HepG2 (cell line): ENCODE measurements around the gene PPP1R27. TPM values are rescaled to one million over a fixed set of nuclear protein-coding genes. Genes with fewer than 3 reads are reported as not detected.
A peak's percentile ranks its signal among the peaks of the same experiment; 100 is the strongest.

Experiments used
- ATAC-seq: fragments of 200-7000 bp; cut with Tn5 transposase; 3 replicates; pipeline ENCODE4 v1.9.1; 2020; ENCODE audit warnings: mild to moderate bottlenecking, moderate library complexity
- BruUV-seq: library from RNA; stranded (reverse); fragments of 400-500 nt; replicated peaks from 2 replicates; lab custom pipeline; 2021; lab: Mats Ljungman, UMichigan
- CTCF ChIA-PET: fragments of 300-600 bp; formaldehyde crosslinking; extraction: SDS; loops from one replicate; lab custom pipeline; 2021; ENCODE audit warnings: low total read pairs, inconsistent platforms, low intra/inter-chr PET ratio; lab: Yijun Ruan, JAX
- POLR2A ChIA-PET: fragments of 350-600 bp; sonication (Branson Sonifier 250); formaldehyde crosslinking; loops from one replicate; lab custom pipeline; 2020; ENCODE audit warnings: antibody characterized with exemption, inconsistent platforms; lab: Yijun Ruan, JAX
- DNase-seq: peaks from one replicate; pipeline ENCODE4 v3.0.0-alpha.2; 2015; ENCODE audit warnings: low spot score
- FAIRE-seq: peaks from 3 replicates; lab custom pipeline; 2011; peaks lifted over from hg19 to GRCh38; lab: Jason Lieb, UNC
- H2AFZ ChIP-seq: one replicate; pipeline ENCODE4 v1.6.1; 2011; ENCODE audit warnings: low read length, inconsistent platforms
- H3K27ac ChIP-seq: fragments of 300-600 bp; 3 replicates; pipeline ENCODE4 v1.8.0; 2011; ENCODE audit warnings: mixed run types, mild to moderate bottlenecking, mixed read lengths, low read length, inconsistent platforms; ENCODE audit not compliant: insufficient read depth; ENCODE audit errors: extremely low read length
- H3K27me3 ChIP-seq, 2 experiments: fragments of 200-600 bp in 1 of 2; 2 replicates in 1 of 2; 3 replicates in 1 of 2; pipeline versions ENCODE4 v1.6.0 to v1.8.0; 2011; ENCODE audit warnings: low read length in 2 of 2, mild to moderate bottlenecking in 2 of 2, moderate library complexity in 2 of 2, inconsistent platforms in 1 of 2; ENCODE audit not compliant: insufficient read depth in 2 of 2, control insufficient read depth in 1 of 2
- H3K36me3 ChIP-seq, 2 experiments: fragments of 200-600 bp in 1 of 2; replicated peaks in 1 of 2; 2 replicates in 1 of 2; 3 replicates in 1 of 2; pipeline versions ENCODE4 v1.5.1 to v1.8.0; 2011; ENCODE audit warnings: low read length in 2 of 2, inconsistent platforms in 1 of 2; ENCODE audit not compliant: insufficient read depth in 2 of 2, control insufficient read depth in 1 of 2
- H3K4me1 ChIP-seq: 2 replicates; pipeline ENCODE4 v1.5.1; 2012; ENCODE audit warnings: low read length, inconsistent platforms; ENCODE audit not compliant: insufficient read depth
- H3K4me2 ChIP-seq: 2 replicates; pipeline ENCODE4 v1.6.0; 2011; ENCODE audit warnings: low read depth, low read length, inconsistent platforms
- H3K4me3 ChIP-seq, 3 experiments: fragments of 200-600 bp in 1 of 3; sonication (generic), shearing (Covaris generic) in 1 of 3; replicated peaks in 1 of 3; 2 replicates each; pipeline ENCODE4 v1.5.1; 2011 to 2016; ENCODE audit warnings: low read length in 3 of 3, inconsistent platforms in 2 of 3, low read depth in 2 of 3, mild to moderate bottlenecking in 2 of 3, control low read depth in 1 of 3, mixed read lengths in 1 of 3; ENCODE audit not compliant: insufficient read depth in 1 of 3
- H3K79me2 ChIP-seq: one replicate; pipeline ENCODE4 v1.6.1; 2011; ENCODE audit warnings: low read length, inconsistent platforms; ENCODE audit not compliant: insufficient read depth
- H3K9ac ChIP-seq: 2 replicates; pipeline ENCODE4 v1.6.0; 2011; ENCODE audit warnings: mild to moderate bottlenecking, low read depth, low read length, inconsistent platforms; ENCODE audit not compliant: insufficient read depth
- H3K9me3 ChIP-seq: 2 replicates; pipeline ENCODE4 v1.5.1; 2012; ENCODE audit warnings: mild to moderate bottlenecking, low read length
- H4K20me1 ChIP-seq: 2 replicates; pipeline ENCODE4 v1.6.0; 2011; ENCODE audit warnings: inconsistent platforms, mild to moderate bottlenecking, low read length, moderate library complexity; ENCODE audit not compliant: insufficient read depth
- AGO2 ChIP-seq: fragments of 200-400 bp; formaldehyde crosslinking; optimal IDR thresholded peaks from 2 replicates; pipeline ENCODE3; 2017; ENCODE audit warnings: mild to moderate bottlenecking, low read depth, low read length, moderate library complexity
- ATF1 ChIP-seq: IDR thresholded peaks from 2 replicates; pipeline ENCODE4 v1.6.1; 2016; ENCODE audit warnings: mild to moderate bottlenecking, control low read depth
- GATAD2A ChIP-seq: IDR thresholded peaks from 2 replicates; pipeline ENCODE4 v1.6.1; 2016
- HOXA3 ChIP-seq: sonication (generic); formaldehyde crosslinking; IDR thresholded peaks from 2 replicates; pipeline ENCODE4 v1.5.0; 2020; ENCODE audit warnings: missing genetic modification reagents
- PAF1 ChIP-seq: IDR thresholded peaks from 2 replicates; pipeline ENCODE4 v1.6.1; 2016; ENCODE audit warnings: missing genetic modification reagents, missing compliant biosample characterization
- PHF21A ChIP-seq: sonication (generic); formaldehyde crosslinking; IDR thresholded peaks from 2 replicates; pipeline ENCODE4 v1.5.0; 2020; ENCODE audit warnings: mild to moderate bottlenecking, missing genetic modification reagents
- POLR2A ChIP-seq, 2 experiments: IDR thresholded peaks; 2 replicates each; pipeline ENCODE4 v1.6.1; 2011; ENCODE audit warnings: low read depth in 2 of 2, low read length in 2 of 2, mild to moderate bottlenecking in 1 of 2, moderate library complexity in 1 of 2; ENCODE audit not compliant: insufficient read depth in 1 of 2
- POLR2G ChIP-seq: fragments of 200-400 bp; formaldehyde crosslinking; IDR thresholded peaks from 2 replicates; pipeline ENCODE4 v1.6.1; 2018; ENCODE audit warnings: mild to moderate bottlenecking, low read depth, low read length, moderate library complexity
- RAD21 ChIP-seq: fragments of 450-650 bp; formaldehyde crosslinking; IDR thresholded peaks from 2 replicates; pipeline ENCODE4 v1.5.0; 2020; ENCODE audit warnings: mild to moderate bottlenecking
- RBFOX2 ChIP-seq: fragments of 200-400 bp; formaldehyde crosslinking; IDR thresholded peaks from 2 replicates; pipeline ENCODE4 v1.6.1; 2017; ENCODE audit warnings: low read depth, mild to moderate bottlenecking, low read length
- ZNF780A ChIP-seq: sonication (generic); formaldehyde crosslinking; IDR thresholded peaks from 2 replicates; pipeline ENCODE4 v1.8.0; 2022; ENCODE audit warnings: mild to moderate bottlenecking, missing genetic modification reagents, moderate library complexity
- ZSCAN30 ChIP-seq: sonication (generic); formaldehyde crosslinking; IDR thresholded peaks from 2 replicates; pipeline ENCODE4 v1.5.0; 2020; ENCODE audit warnings: mild to moderate bottlenecking, missing genetic modification reagents
- whole genome bisulfite sequencing: methylation state at CpG from one replicate; pipeline ENCODE4 v1.1.6; 2017; ENCODE audit warnings: low lambda C conversion rate; 5-methylcytosine and 5-hydroxymethylcytosine counted together
- in situ Hi-C: cut with HindIII; loops from 2 replicates; pipeline ENCODE4 v1.10.0; 2017; ENCODE audit warnings: low pct_unique_long_range_greater_than_20kb; ENCODE audit not compliant: extremely low pct_ligation_motif_present
- intact Hi-C: fragments of 100-400 bp; cut with micrococcal nuclease; formaldehyde crosslinking; loops from one replicate; pipeline ENCODE4 v1.10.0; 2022; ENCODE audit not compliant: unreplicated experiment
- polyA plus RNA-seq, 8 experiments: library from polyadenylated mRNA; depleted of rRNA in 3 of 8; stranded (reverse) in 7 of 8; unstranded in 1 of 8; fragments of >200 nt; fragmentation: Illumina TruSeq in 4 of 8; extraction: Trizol in 4 of 8; gene quantifications; 2 replicates each; pipeline versions ENCODE4 v1.2.1 to v1.2.3, GENCODE V29; 2011 to 2016; ENCODE audit warnings: low read depth in 4 of 8, missing spikeins in 1 of 8, mixed read lengths in 1 of 8; ENCODE audit not compliant: insufficient read depth in 1 of 8
- total RNA-seq, 5 experiments: library from RNA; depleted of rRNA; stranded (reverse); fragments of >200 nt; fragmentation: Illumina TruSeq; extraction: Trizol; gene quantifications; 2 replicates each; pipeline ENCODE4 v1.2.3, GENCODE V29; 2016; ENCODE audit warnings: low read depth in 1 of 5
- TF ChIP-seq, protein P1 (sequence below): sonication (generic); formaldehyde crosslinking; IDR thresholded peaks from 2 replicates; pipeline ENCODE4 v1.5.0; 2020; ENCODE audit warnings: missing genetic modification reagents
- TF ChIP-seq, protein P2 (sequence below): sonication (generic); formaldehyde crosslinking; IDR thresholded peaks from 2 replicates; pipeline ENCODE4 v1.4.0; 2020; ENCODE audit warnings: missing genetic modification reagents
- TF ChIP-seq, protein P3 (sequence below): sonication (generic); formaldehyde crosslinking; IDR thresholded peaks from 2 replicates; pipeline ENCODE4 v1.4.0; 2020; ENCODE audit warnings: missing genetic modification reagents, borderline replicate concordance

PPP1R27 gene
- total and polyA plus RNA-seq, 2 of the 13 experiments (the other 11 are each of a cell fraction or from before 2014, with no cell fraction given), result 0.17 to 1.00 TPM

DNA sequence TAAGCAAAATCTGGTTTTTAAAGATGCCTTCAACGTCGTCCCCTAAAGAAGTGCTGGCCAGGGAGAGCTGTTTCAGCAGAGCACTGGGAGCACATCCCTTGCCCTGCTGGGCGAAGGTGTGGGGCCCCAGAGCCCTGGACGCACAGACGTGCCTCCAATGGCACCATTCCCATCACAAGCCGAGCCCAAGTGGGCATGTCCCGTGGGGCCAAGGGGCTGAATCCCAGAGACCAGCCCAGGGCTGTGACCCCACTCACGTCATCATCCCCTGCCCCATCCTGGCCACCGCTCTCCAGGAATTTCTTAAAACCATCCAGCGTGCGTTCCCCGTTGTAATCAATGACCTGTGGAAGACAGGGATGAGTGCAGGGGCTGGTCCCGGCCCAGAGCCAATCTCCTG lies 10.0 kb upstream of the PPP1R27 start:
- intact Hi-C loops, result no loop called here

More for the DNA sequence above, 10.0 kb upstream of the PPP1R27 start:
- no peak overlapping the region for H3K4me3 ChIP-seq
- no peak overlapping the region for H2AFZ ChIP-seq
- peaks cover 15% of the 10 kb centered on the region for H3K4me1 ChIP-seq
- ATAC-seq (no peak), FAIRE-seq (no peak)
- H3K9ac ChIP-seq, result no peak overlapping the region
- WGBS, result 96% methylated on average over 13 of the region's 13 CpGs
- TF ChIP-seq, protein P1, sequence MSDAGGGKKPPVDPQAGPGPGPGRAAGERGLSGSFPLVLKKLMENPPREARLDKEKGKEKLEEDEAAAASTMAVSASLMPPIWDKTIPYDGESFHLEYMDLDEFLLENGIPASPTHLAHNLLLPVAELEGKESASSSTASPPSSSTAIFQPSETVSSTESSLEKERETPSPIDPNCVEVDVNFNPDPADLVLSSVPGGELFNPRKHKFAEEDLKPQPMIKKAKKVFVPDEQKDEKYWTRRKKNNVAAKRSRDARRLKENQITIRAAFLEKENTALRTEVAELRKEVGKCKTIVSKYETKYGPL, result no peak
- 0 out of 2 replicates have a peak, but pooled peaks have one; percentile 12 for TF ChIP-seq RAD21 (CRISPR knock-in tag)
- no peak for TF ChIP-seq ZSCAN30 (CRISPR knock-in tag)
- TF ChIP-seq AGO2, result peak; percentile 7
- no peak for TF ChIP-seq ZNF780A
- TF ChIP-seq POLR2G, result 0 out of 2 replicates have a peak, but pooled peaks have one; percentile 17
- TF ChIP-seq RBFOX2, result peak; percentile 61
- TF ChIP-seq, protein P2, sequence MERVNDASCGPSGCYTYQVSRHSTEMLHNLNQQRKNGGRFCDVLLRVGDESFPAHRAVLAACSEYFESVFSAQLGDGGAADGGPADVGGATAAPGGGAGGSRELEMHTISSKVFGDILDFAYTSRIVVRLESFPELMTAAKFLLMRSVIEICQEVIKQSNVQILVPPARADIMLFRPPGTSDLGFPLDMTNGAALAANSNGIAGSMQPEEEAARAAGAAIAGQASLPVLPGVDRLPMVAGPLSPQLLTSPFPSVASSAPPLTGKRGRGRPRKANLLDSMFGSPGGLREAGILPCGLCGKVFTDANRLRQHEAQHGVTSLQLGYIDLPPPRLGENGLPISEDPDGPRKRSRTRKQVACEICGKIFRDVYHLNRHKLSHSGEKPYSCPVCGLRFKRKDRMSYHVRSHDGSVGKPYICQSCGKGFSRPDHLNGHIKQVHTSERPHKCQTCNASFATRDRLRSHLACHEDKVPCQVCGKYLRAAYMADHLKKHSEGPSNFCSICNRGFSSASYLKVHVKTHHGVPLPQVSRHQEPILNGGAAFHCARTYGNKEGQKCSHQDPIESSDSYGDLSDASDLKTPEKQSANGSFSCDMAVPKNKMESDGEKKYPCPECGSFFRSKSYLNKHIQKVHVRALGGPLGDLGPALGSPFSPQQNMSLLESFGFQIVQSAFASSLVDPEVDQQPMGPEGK (CRISPR knock-in tag), result no peak
- TF ChIP-seq POLR2A (IDR thresholded peaks at IDR 0.05; ENCODE audit: insufficient read depth in 1 of 2, low read depth in 2 of 2, low read length in 2 of 2), result peak in 1 of 2 experiments; percentile 25; a peak in 2 of 4 replicates
- no peak for TF ChIP-seq ATF1
- TF ChIP-seq PAF1 (CRISPR knock-in tag), result no peak
- no peak for TF ChIP-seq PHF21A (CRISPR knock-in tag)
- no peak for TF ChIP-seq GATAD2A
- TF ChIP-seq, protein P3, sequence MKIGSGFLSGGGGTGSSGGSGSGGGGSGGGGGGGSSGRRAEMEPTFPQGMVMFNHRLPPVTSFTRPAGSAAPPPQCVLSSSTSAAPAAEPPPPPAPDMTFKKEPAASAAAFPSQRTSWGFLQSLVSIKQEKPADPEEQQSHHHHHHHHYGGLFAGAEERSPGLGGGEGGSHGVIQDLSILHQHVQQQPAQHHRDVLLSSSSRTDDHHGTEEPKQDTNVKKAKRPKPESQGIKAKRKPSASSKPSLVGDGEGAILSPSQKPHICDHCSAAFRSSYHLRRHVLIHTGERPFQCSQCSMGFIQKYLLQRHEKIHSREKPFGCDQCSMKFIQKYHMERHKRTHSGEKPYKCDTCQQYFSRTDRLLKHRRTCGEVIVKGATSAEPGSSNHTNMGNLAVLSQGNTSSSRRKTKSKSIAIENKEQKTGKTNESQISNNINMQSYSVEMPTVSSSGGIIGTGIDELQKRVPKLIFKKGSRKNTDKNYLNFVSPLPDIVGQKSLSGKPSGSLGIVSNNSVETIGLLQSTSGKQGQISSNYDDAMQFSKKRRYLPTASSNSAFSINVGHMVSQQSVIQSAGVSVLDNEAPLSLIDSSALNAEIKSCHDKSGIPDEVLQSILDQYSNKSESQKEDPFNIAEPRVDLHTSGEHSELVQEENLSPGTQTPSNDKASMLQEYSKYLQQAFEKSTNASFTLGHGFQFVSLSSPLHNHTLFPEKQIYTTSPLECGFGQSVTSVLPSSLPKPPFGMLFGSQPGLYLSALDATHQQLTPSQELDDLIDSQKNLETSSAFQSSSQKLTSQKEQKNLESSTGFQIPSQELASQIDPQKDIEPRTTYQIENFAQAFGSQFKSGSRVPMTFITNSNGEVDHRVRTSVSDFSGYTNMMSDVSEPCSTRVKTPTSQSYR, result no peak
- TF ChIP-seq HOXA3, result 0 out of 2 replicates have a peak, but pooled peaks have one; percentile 2
- TF ChIP-seq, all 625 proteins: peak for 6
- DNase-seq, result no peak
- Histone ChIP-seq H3K4me2 (no peak overlapping the region), H3K27me3 (no peaks in the 10 kb centered on the region), H4K20me1 (peaks cover 6% of the 10 kb centered on the region; the same call in 1 of the 2 replicates), H3K36me3 (peaks cover 39 to 63% of the 10 kb centered on the region in 2 experiments), H3K9me3 (no peaks in the 10 kb centered on the region), H3K79me2 (no peaks in the 10 kb centered on the region), H3K27ac (no peak overlapping the region)
- in situ Hi-C loops, result no loop called here
- ChIA-PET CTCF (no interaction called here), POLR2A (interaction anchor here (1.3 to 1.7 kb wide), 3 partner anchors 14 to 23 kb away, joined by 5 to 7 read pairs (median 5); partner anchors contain the start of gene P4HB)
- no TSS peak for BruUV-seq
